Astrocyte (in vitro differentiated cells and primary cell): ENCODE results near the gene AZI2. TPM values are rescaled to one million over a fixed set of nuclear protein-coding genes. Genes with fewer than 3 reads are reported as not detected.

Source experiments
- DNase-seq: peaks from one replicate; pipeline ENCODE4 v3.0.0-alpha.2; 2010; ENCODE audit warnings: low read depth
- FAIRE-seq: peaks from 2 replicates; lab custom pipeline; 2011; peaks lifted over from hg19 to GRCh38; lab: Jason Lieb, UNC
- H2AFZ ChIP-seq: 2 replicates; pipeline ENCODE4 v1.6.0; 2012; ENCODE audit warnings: low read depth, low read length, inconsistent platforms
- H3K27ac ChIP-seq: 2 replicates; pipeline ENCODE4 v1.5.1; 2011; ENCODE audit warnings: low read depth, low read length, inconsistent platforms
- H3K27me3 ChIP-seq: 2 replicates; pipeline ENCODE4 v1.6.0; 2011; ENCODE audit warnings: low read length, inconsistent platforms; ENCODE audit not compliant: insufficient read depth
- H3K36me3 ChIP-seq: 2 replicates; pipeline ENCODE4 v1.5.1; 2011; ENCODE audit warnings: low read length, inconsistent platforms; ENCODE audit not compliant: insufficient read depth
- H3K4me1 ChIP-seq: 2 replicates; pipeline ENCODE4 v1.5.1; 2011; ENCODE audit warnings: low read length, inconsistent platforms; ENCODE audit not compliant: insufficient read depth
- H3K4me2 ChIP-seq: 2 replicates; pipeline ENCODE4 v1.6.0; 2012; ENCODE audit warnings: low read length, inconsistent platforms
- H3K4me3 ChIP-seq: 2 replicates; pipeline ENCODE4 v1.5.1; 2011; ENCODE audit warnings: low read depth, mild to moderate bottlenecking, low read length, inconsistent platforms; ENCODE audit not compliant: insufficient read depth
- H3K79me2 ChIP-seq: 2 replicates; pipeline ENCODE4 v1.6.0; 2012; ENCODE audit warnings: mild to moderate bottlenecking, low read length, inconsistent platforms; ENCODE audit not compliant: insufficient read depth
- H3K9ac ChIP-seq: 2 replicates; pipeline ENCODE4 v1.6.0; 2012; ENCODE audit warnings: mild to moderate bottlenecking, low read length, inconsistent platforms
- H3K9me3 ChIP-seq: 2 replicates; pipeline ENCODE4 v1.5.1; 2012; ENCODE audit warnings: low read depth, mild to moderate bottlenecking, low read length, inconsistent platforms; ENCODE audit not compliant: insufficient read depth
- H4K20me1 ChIP-seq: 2 replicates; pipeline ENCODE4 v1.6.0; 2012; ENCODE audit warnings: low read length, inconsistent platforms; ENCODE audit not compliant: insufficient read depth
- H3K27ac Mint-ChIP-seq: one replicate; pipeline ENCODE4 v1.8.0; 2021; ENCODE audit warnings: mild to moderate bottlenecking, mixed read lengths; ENCODE audit not compliant: unreplicated experiment
- H3K27me3 Mint-ChIP-seq: one replicate; pipeline ENCODE4 v1.8.0; 2021; ENCODE audit warnings: low read depth, mixed read lengths; ENCODE audit not compliant: unreplicated experiment
- H3K36me3 Mint-ChIP-seq: one replicate; pipeline ENCODE4 v1.8.0; 2021; ENCODE audit warnings: low read depth, mixed read lengths; ENCODE audit not compliant: unreplicated experiment
- H3K4me1 Mint-ChIP-seq: one replicate; pipeline ENCODE4 v1.8.0; 2021; ENCODE audit warnings: low read depth, mixed read lengths; ENCODE audit not compliant: unreplicated experiment
- H3K4me3 Mint-ChIP-seq: one replicate; pipeline ENCODE4 v1.8.0; 2021; ENCODE audit warnings: mild to moderate bottlenecking, moderate library complexity, mixed read lengths; ENCODE audit not compliant: unreplicated experiment
- H3K9me3 Mint-ChIP-seq: one replicate; pipeline ENCODE4 v1.8.0; 2021; ENCODE audit warnings: mild to moderate bottlenecking, mixed read lengths; ENCODE audit not compliant: unreplicated experiment
- EZH2 ChIP-seq: IDR thresholded peaks from 2 replicates; pipeline ENCODE4 v1.6.1; 2012; ENCODE audit warnings: mild to moderate bottlenecking, low read length, inconsistent platforms; ENCODE audit not compliant: insufficient read depth
- total RNA-seq: library from RNA; stranded (reverse); gene quantifications from 2 replicates; pipeline ENCODE4 v1.2.1, GENCODE V29; 2021
- TF ChIP-seq, protein P1 (sequence below): IDR thresholded peaks from 2 replicates; pipeline ENCODE4 v1.5.1; 2011; ENCODE audit warnings: low read depth, mild to moderate bottlenecking, inconsistent platforms, low read length, moderate library complexity; ENCODE audit not compliant: insufficient read depth

AZI2 gene
- total RNA-seq, 1 donor from 2014 or later, result 99.1 TPM

DNA sequence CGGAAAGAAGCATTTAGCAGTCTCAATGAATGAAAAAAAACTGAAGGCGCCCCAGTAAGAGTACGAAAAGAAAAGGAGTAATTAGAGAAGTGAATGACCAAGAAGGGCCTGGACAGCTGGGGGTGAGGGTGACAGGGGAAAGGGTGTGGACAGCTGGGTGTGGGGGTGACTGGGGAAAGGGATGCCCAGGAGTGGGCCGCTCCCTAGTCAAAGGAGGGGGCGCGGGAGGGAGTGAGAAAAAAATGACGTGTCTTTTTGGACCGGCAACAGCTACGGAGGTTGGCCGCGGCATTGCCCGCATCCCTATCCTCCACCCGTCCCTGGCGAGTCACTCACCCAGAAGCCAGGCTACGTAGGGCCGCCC lies 377 bp downstream of the AZI2 start:
- Histone ChIP-seq H3K27me3 (no peaks in the 10 kb centered on the region), H4K20me1 (peaks cover 22% of the 10 kb centered on the region), H2AFZ (peak overlapping the region; percentile 89), H3K4me1 (peaks cover 4% of the 10 kb centered on the region), H3K9me3 (no peaks in the 10 kb centered on the region), H3K36me3 (no peaks in the 10 kb centered on the region), H3K4me2 (peak overlapping the region; percentile 96), H3K79me2 (peaks cover 70% of the 10 kb centered on the region), H3K4me3 (peak overlapping the region; percentile 93), H3K27ac (peak overlapping the region; percentile 98), H3K9ac (peak overlapping the region; percentile 97)
- no peaks in the 10 kb centered on the region for H3K9me3 Mint-ChIP-seq
- DNase-seq (no peak), FAIRE-seq (no peak)
- H3K36me3 Mint-ChIP-seq, result no peaks in the 10 kb centered on the region
- H3K27ac Mint-ChIP-seq, result peak overlapping the region; percentile 99
- H3K27me3 Mint-ChIP-seq, result no peaks in the 10 kb centered on the region
- no peak for TF ChIP-seq EZH2
- TF ChIP-seq, protein P1, sequence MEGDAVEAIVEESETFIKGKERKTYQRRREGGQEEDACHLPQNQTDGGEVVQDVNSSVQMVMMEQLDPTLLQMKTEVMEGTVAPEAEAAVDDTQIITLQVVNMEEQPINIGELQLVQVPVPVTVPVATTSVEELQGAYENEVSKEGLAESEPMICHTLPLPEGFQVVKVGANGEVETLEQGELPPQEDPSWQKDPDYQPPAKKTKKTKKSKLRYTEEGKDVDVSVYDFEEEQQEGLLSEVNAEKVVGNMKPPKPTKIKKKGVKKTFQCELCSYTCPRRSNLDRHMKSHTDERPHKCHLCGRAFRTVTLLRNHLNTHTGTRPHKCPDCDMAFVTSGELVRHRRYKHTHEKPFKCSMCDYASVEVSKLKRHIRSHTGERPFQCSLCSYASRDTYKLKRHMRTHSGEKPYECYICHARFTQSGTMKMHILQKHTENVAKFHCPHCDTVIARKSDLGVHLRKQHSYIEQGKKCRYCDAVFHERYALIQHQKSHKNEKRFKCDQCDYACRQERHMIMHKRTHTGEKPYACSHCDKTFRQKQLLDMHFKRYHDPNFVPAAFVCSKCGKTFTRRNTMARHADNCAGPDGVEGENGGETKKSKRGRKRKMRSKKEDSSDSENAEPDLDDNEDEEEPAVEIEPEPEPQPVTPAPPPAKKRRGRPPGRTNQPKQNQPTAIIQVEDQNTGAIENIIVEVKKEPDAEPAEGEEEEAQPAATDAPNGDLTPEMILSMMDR, result no peak
- H3K4me3 Mint-ChIP-seq, result peak overlapping the region; percentile 99
- peaks cover 21% of the 10 kb centered on the region for H3K4me1 Mint-ChIP-seq

DNA sequence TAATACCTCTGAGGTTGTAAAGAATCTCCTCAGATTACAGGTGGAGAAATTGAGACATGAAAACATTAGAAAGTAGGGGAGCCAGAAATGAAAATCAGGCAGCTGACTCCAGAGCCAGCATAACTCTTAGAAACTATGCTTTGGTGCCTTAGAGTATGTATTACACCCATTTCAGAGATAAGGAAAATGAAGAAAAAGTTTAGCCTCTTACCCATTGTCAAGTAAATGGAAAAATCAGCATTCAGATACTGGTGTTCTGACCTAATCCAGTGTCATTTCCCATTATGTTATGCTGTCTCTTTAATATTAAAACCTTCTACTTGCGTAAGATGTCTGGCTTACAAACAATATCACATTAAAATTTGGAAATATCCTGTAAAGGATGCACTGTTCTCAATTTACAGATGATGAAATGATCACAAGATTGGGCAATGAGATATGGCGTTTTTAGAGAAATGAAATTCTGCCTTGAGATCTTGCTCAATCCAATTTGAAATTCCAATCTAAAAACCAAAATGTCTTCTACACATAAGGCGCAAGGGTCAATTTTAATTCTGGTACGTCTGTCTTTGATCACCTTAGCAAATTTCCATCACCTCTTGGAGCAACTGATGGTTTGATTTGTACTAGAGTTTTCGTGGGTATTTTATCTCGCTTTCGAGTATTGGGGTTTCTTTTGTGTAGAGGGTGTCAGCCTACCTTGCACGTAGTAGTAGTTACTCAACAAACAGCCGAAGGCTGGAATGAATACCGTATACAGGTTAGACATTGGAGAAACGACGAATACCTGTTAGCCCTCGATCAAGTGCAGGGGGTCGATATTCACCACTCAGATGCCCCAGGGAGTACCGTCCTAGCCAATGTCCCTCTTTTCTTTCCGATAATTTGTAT lies 1.0 kb downstream of the AZI2 start:
- no peaks in the 10 kb centered on the region for H3K27me3 ChIP-seq
- peak overlapping the region; percentile 93 for H3K4me3 ChIP-seq
- Mint-ChIP-seq H3K27me3 (no peaks in the 10 kb centered on the region), H3K9me3 (no peaks in the 10 kb centered on the region), H3K4me1 (peaks cover 23% of the 10 kb centered on the region), H3K4me3 (peak overlapping the region; percentile 99), H3K36me3 (no peaks in the 10 kb centered on the region), H3K27ac (peak overlapping the region; percentile 99)
- peaks cover 4% of the 10 kb centered on the region for H3K4me1 ChIP-seq
- FAIRE-seq, result peak; percentile 74
- H3K36me3 ChIP-seq, result no peaks in the 10 kb centered on the region
- TF ChIP-seq, protein P1, result no peak
- no peak for TF ChIP-seq EZH2
- peak overlapping the region; percentile 89 for H2AFZ ChIP-seq
- H3K9me3 ChIP-seq, result no peaks in the 10 kb centered on the region
- H4K20me1 ChIP-seq, result peaks cover 24% of the 10 kb centered on the region
- H3K4me2 ChIP-seq, result peak overlapping the region; percentile 96
- peak overlapping the region; percentile 98 for H3K27ac ChIP-seq
- H3K9ac ChIP-seq, result peak overlapping the region; percentile 97
- H3K79me2 ChIP-seq, result peaks cover 75% of the 10 kb centered on the region
- DNase-seq, result no peak

DNA sequence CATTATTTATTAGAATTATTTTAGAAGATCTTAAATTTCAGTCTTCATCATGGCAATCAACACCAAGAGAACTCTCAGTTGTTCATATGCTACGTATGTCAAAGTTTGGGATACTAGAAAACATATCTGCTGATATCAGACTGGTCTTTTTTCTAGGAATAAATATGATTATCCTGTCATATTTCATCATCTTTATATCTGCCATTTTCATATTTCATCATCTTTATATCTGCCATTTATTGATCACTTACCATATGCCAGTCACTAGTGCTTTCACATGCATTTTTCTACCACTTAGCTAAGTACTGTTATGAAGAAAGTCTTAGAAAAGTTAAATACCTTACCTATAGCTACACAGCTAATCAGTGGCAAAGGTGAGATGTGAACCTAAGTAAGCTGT lies 2.9 kb downstream of the AZI2 start:
- H3K79me2 ChIP-seq, result peaks cover 82% of the 10 kb centered on the region
- H3K9me3 ChIP-seq, result no peaks in the 10 kb centered on the region
- Mint-ChIP-seq H3K4me3 (peak overlapping the region; percentile 47), H3K4me1 (peaks cover 31% of the 10 kb centered on the region), H3K27ac (no peak overlapping the region), H3K36me3 (no peaks in the 10 kb centered on the region), H3K9me3 (no peaks in the 10 kb centered on the region), H3K27me3 (no peaks in the 10 kb centered on the region)
- H3K9ac ChIP-seq, result no peak overlapping the region
- H3K4me1 ChIP-seq, result peaks cover 4% of the 10 kb centered on the region
- no peak overlapping the region for H3K4me3 ChIP-seq
- DNase-seq (no peak), FAIRE-seq (no peak)
- H3K27ac ChIP-seq, result no peak overlapping the region
- H4K20me1 ChIP-seq, result peaks cover 24% of the 10 kb centered on the region
- no peaks in the 10 kb centered on the region for H3K27me3 ChIP-seq
- peak overlapping the region; percentile 96 for H3K4me2 ChIP-seq
- TF ChIP-seq, protein P1, result no peak
- no peak for TF ChIP-seq EZH2
- no peaks in the 10 kb centered on the region for H3K36me3 ChIP-seq
- H2AFZ ChIP-seq, result no peak overlapping the region
